HG02642 (cell line): Measurements from ENCODE around the gene ELAC2.

Experiments used
- ATAC-seq: cut with Tn5 transposase; IDR thresholded peaks from one replicate; pipeline ENCODE4 v1.9.1; 2021; ENCODE audit warnings: mild to moderate bottlenecking; ENCODE audit not compliant: unreplicated experiment, poor library complexity

ELAC2 gene, protein sequence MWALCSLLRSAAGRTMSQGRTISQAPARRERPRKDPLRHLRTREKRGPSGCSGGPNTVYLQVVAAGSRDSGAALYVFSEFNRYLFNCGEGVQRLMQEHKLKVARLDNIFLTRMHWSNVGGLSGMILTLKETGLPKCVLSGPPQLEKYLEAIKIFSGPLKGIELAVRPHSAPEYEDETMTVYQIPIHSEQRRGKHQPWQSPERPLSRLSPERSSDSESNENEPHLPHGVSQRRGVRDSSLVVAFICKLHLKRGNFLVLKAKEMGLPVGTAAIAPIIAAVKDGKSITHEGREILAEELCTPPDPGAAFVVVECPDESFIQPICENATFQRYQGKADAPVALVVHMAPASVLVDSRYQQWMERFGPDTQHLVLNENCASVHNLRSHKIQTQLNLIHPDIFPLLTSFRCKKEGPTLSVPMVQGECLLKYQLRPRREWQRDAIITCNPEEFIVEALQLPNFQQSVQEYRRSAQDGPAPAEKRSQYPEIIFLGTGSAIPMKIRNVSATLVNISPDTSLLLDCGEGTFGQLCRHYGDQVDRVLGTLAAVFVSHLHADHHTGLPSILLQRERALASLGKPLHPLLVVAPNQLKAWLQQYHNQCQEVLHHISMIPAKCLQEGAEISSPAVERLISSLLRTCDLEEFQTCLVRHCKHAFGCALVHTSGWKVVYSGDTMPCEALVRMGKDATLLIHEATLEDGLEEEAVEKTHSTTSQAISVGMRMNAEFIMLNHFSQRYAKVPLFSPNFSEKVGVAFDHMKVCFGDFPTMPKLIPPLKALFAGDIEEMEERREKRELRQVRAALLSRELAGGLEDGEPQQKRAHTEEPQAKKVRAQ

GRCh38 chr17:13017655-13018459, at the start of gene ELAC2:
TSS of gene ELAC2 (minus strand) at chr17:13018027. CDS start at chr17:13017947, 80 bp downstream.
- peak; percentile 99 for ATAC-seq

GRCh38 chr17:13065032-13065431, 47.2 kb upstream of the ELAC2 start:
- no peak for ATAC-seq

- no peak for ATAC-seq
These were observed 37.3 kb upstream of the ELAC2 start for GRCh38 chr17:13055131-13055530.

DNA sequence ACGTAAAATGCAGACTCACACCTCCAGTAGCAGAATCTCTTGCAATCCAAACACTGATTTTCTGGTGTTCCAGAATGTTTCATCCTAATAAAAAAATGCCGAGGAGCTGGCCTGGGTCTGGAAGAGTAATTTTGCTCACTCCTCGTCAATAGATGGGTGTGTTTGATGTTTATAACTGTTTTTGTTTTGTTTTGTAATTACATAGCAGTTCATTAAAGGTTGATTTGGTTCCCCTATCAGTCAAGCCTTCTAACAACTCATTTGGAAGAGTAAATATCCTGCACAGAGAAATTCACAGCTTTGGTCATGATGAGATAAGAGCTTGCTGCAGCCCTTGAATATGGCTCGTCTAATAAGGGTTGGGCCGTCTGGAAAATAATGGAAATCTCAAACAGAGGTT, 36.8 kb upstream of the ELAC2 start:
- no peak for ATAC-seq

GRCh38 chr17:13051915-13052314, 34.1 kb upstream of the ELAC2 start:
- ATAC-seq: no peak

GRCh38 chr17:13047011-13047606, 29.3 kb upstream of the ELAC2 start:
- ATAC-seq: no peak

GRCh38 chr17:13046361-13046760, 28.5 kb upstream of the ELAC2 start:
- ATAC-seq: no peak

GRCh38 chr17:13044572-13045065, 26.8 kb upstream of the ELAC2 start:
- ATAC-seq: no peak

- no peak for ATAC-seq
These were observed 21.3 kb upstream of the ELAC2 start for GRCh38 chr17:13038931-13039665.

GRCh38 chr17:13036751-13037150, 18.9 kb upstream of the ELAC2 start:
- no peak for ATAC-seq

- ATAC-seq: no peak
These were observed 17.6 kb upstream of the ELAC2 start for GRCh38 chr17:13035420-13035819.

DNA sequence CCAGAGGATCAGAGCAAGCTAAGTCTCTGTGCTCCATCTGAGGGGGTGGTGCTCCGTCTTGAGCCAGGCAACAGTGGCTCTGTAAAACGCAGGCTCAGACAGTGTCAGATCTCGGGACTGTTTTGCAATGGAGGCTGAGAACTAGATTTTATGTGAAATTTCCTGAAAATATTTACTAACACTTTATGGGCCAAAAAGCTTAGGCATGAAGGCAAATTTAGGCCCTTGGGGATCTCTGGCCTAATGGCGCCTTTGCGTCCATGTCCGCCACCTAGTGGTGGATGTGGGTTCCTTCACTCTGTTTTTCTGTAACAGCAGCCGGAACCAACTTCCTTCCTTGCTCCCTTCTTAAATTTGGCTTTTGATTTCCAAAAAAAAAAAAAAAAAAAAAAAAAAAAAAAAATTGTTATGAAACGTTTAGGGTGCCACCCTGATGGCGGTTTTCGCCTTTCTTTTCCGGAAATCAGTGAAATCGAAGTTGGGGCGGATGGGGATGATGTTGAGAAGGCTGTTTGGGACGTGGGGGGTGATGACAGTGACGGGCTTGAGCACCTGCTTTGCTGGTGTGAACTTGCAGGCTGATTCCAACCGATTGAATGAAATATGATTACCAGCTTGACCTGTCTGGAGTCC, 14.0 kb upstream of the ELAC2 start:
- ATAC-seq: peak; percentile 87

DNA sequence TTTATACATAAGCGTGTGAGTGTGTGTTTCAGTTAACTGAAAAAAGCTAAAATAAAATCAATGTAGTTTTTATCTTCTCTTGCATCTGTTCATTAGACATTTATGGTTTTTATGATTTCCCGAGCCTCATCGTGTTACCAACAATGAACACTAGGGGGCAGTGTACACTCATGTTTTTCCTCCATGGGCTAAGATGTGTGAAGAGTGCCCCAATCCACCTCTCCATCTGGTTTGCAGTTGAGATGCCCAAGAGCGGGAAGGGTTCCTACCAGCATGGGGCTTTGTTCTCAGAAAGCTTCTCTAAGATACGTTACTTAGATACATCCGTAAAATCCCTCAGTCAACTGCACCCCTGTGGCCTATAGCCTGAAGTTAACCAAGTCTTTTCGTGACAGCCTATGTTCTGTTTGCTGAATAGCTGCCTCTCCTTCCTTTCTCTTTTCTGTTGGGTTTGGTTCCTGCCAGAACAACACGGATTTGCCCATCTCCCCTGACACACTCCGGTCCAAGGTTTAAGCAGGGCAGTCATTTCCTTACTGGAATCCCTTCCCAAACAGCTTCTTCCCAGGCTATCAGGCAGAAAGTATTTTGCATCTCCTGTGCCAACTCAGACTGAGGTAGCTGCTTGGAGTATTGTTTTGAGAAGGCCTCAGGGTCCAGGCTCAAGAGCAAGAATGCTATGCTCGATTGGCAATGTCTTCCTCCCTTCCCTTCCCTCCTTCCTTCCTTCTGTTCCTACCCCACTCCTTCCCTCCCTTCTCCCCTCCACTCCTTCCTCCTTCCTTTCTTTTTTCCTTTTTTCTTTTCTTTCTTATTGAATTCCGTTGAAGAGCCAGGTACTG, 12.9 kb upstream of the ELAC2 start:
- ATAC-seq: no peak

- no peak for ATAC-seq
These were observed 12.2 kb upstream of the ELAC2 start for GRCh38 chr17:13030056-13030455.

DNA sequence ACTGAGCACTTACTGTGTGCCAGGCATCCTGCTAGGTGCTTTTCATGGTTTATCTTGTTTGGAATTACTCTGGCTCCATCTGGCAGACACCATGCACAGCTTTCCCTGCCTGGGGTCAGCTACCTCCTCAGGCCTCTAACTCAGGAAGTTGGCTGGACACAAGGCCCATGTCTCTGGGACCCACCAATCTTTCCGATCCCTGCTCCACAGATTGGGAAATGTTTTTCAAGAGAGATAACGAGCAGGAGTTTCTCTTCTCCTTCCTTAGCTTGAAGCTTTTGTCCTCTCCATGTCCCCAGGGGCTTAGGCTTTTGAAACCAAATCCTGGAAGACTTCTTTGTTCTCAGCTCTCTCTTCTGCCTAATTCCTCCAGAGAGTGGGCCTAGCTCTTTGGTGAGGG, 11.5 kb upstream of the ELAC2 start:
- no peak for ATAC-seq

DNA sequence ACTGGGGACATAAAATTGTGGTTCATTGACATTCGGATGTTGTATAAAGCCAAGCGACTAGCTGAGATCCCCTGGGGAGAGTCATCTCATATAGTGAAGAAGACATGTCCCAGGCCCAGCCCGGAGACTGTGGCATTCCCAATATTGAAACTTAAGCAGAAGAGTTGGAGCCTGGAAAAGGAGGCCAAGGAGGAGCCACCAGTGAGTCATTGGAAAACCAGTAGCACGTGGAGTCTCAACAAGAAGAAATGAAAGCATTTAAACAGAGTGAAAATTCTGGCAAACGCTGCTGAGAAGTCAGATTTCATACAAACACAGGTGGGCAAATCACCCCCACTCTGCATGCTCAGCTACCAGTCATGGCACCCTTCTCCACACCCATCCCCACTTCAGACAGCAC, 9.4 kb upstream of the ELAC2 start:
- no peak for ATAC-seq

DNA sequence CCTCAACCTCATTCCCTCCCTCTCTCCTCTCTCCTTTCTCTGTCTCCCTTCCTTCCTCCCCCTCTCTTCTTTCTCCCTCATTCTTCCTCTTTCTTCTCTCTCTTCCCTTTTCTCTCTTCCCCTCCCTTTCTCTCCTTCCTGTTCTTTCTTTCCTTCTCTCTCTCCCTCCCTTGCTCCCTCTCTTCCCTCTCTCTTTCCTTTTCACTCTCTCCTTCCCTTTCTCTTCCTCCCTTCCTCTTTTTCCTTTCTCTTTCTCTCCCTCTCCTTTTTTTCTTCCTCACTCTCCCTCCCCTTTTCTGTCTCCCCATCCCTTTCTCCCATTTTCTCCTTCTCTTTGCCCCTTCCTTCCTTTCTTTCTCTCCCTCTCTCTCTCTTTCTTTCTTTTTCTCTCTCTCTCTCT, 7.9 kb upstream of the ELAC2 start:
- ATAC-seq: no peak

- no peak for ATAC-seq
These were observed 7.4 kb upstream of the ELAC2 start for GRCh38 chr17:13025258-13025627.
